Limb (tissue), 2 donors: ENCODE measurements around the gene OLFML2A.
"Not testable (repeated sequence)": the region's sequence is repeated elsewhere in the genome, so short reads cannot be mapped to it uniquely, and the experiment has no call there.

Experiments
- DNase-seq, 2 donors: peaks; one replicate each; pipeline ENCODE4 v3.0.0-alpha.2; 2016; ENCODE audit errors: extremely low spot score in 2 of 2

The OLFML2A gene

GRCh38 chr9:124776954-124777648, at the start of gene OLFML2A:
Gene OLFML2A, plus strand, starts transcription at chr9:124777133. Its CDS starts 138 bp downstream, at chr9:124777271.
- peak in 1 of 2 donors; percentile 75 for DNase-seq

DNA sequence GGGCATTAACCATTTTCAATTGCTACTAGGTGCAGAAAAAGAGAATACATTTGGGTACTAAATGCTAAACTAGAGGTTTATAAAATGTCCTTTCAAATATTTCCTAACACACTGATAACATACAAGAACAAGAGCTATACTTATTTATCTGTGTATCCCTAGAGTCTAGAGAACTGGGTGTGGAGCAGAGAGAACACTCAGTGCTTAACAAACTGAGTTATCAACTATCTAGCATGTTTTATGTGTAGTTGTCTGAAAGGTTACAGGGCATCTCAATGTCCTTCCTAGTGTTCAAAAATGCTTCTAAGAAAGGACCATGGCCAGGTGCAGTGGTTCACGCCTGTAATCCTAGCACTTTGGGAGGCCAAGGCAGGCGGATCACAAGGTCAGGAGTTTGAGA, 46.2 kb upstream of the OLFML2A start:
- DNase-seq: no peak

GRCh38 chr9:124733964-124734740, 42.8 kb upstream of the OLFML2A start:
- DNase-seq: no peak

DNA sequence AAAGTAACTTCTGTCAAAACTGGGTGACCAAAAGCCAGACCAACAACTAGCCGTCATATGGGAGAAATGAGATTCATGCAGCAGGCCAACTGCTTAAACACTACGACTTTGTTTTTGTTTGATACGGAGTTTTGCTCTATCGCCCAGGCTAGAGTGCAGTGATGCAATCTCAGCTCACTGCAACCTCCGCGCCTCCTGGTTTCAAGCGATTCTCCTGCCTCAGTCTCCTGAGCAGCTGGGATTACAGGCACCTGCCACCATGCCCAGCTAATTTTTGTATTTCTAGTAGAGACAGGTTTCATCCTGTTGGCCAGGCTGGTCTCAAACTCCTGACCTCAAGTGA, 42.2 kb upstream of the OLFML2A start:
- DNase-seq: not testable (repeated sequence)

- DNase-seq: no peak
Measured at GRCh38 chr9:124735121-124735520, 41.8 kb upstream of the OLFML2A start.

GRCh38 chr9:124738075-124738474, 38.9 kb upstream of the OLFML2A start:
- not testable (repeated sequence) for DNase-seq

- DNase-seq: no peak
Measured at GRCh38 chr9:124739360-124739759, 37.6 kb upstream of the OLFML2A start.

- no peak for DNase-seq
Measured at GRCh38 chr9:124741149-124741548, 35.8 kb upstream of the OLFML2A start.

GRCh38 chr9:124741662-124742061, 35.3 kb upstream of the OLFML2A start:
- DNase-seq: no peak

DNA sequence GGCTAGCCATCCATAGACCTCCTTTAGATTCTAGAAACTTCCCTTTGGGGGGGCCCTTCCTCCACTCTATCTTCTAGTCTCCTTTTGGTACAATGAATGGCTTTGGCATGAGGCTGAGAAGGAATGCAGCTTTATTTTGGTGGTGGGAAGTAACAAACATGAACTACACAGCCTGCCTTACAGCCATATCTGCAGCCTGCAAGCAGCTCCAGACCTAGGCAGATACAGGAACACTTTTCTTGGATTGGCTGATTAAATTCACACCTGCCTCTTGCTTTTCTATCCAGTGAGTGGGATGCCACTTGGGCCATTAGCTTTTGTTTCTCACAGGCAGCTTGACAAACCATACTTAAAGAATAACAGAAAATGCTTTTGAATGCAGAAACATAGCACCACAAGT, 34.0 kb upstream of the OLFML2A start:
- no peak for DNase-seq

- DNase-seq: no peak
Measured at GRCh38 chr9:124743686-124744348, 33.1 kb upstream of the OLFML2A start.

DNA sequence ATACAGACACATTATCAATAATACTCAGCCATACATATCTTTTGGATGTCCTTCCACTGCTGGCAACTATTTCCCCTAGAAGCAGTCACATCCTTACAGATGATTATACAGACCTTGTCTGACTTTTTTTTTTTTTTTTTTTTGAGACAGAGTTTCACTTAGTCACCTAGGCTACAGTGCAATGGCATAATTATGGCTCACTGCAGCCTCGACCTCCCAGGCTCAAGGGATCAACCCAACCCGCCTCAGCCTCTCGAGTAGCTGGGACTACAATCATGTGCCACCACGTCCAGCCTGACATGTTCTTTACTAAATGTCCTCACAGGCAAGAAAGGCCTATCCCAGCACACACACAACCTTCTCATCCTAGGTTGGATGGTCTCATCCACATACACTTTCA, 29.9 kb upstream of the OLFML2A start:
- no peak for DNase-seq

DNA sequence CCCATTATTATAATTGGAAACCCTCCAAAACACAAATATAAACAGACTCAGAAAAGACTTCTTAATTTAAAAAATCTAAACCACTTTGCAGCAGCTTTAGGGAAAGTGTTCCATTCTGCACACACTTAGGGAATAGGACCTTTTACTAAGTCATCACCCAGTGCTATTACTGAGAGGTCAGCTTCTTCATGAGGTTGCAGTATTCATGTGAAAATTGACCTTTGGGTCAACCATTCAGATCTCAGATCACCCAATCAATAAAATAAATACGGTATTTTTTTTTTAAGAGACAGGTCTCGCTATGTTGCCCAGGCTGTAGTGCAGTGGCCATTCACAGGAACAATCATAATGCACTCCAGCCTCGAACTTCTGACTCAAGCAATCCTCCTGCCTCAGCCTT, 27.6 kb upstream of the OLFML2A start:
- no peak for DNase-seq

DNA sequence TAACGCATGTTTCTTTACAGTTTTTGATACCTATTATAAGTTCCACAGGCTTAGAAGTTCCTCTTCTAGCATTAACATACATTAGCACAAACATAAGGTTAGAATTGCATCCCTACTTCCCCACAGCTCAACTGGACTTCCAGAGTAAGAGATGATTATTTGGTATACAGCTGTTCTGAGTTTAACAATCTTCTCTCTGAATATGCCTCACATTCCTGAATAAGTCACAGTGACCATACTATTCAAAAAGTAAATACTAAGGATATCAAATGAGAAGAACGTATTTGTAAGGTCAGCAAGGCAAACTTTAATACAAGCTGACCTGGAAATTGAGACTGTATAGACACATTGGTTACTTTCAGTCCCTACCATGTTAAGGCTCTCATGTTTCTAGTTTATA, 27.2 kb upstream of the OLFML2A start:
- no peak for DNase-seq

DNA sequence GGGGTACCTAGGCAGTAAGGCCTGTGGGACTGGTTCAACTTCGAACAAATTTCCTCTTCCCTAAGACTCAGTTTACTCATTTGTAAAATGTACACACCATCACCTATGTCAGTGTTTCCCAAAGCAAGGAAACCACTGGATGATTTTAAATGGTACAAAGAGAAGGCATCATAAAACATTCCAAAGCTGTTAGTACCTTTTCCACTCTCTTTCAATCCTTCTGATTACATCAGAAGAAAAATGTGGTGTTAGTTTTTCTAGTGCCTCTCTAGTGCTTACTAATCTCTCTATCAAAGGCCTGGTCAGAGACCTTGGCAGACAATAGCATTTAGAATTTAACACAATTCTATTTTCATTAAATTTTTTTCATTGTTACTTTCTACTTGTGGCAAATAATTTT, 24.0 kb upstream of the OLFML2A start:
- no peak for DNase-seq

DNA sequence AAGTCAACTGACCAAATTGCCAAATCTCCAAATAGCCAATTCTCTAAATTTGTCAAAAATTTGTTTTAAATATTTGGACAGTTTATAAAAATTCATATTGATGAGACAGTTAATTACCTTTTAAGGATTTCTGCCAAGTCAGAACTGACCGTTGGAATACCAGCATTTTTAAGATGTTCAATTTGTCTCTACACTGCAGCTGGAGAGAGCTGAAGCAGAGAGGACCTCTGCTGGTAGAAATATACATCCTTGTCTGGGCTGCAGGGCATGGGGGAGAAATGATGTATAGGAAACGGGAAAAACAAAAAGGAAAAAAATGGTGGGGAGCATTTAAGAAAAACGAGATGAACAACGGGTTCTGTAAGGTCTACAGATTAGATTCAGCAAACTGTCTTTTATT, 22.6 kb upstream of the OLFML2A start:
- DNase-seq: peak in 1 of 2 donors; percentile 29

GRCh38 chr9:124755061-124755460, 21.9 kb upstream of the OLFML2A start:
- DNase-seq: no peak

DNA sequence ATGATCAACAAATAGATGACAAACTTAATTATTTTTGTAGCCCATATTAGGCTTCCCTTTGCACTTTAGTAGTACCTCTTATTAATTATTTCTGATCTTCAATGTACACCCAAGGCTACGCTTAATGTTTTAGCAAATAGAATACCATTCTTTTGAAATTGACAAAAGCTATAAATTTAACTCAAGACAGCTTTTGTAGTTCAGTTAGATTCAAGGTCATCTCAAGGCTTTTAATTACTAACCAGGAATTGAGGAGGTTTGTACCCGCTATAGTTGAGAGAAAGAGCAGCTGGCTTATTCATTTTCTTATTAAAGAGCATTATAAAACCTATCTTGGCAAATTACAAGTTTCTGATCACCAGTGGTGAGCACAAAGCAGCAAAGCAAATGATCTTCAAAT, 20.9 kb upstream of the OLFML2A start:
- DNase-seq: no peak

- DNase-seq: no peak
Measured at GRCh38 chr9:124757616-124758015, 19.3 kb upstream of the OLFML2A start.

DNA sequence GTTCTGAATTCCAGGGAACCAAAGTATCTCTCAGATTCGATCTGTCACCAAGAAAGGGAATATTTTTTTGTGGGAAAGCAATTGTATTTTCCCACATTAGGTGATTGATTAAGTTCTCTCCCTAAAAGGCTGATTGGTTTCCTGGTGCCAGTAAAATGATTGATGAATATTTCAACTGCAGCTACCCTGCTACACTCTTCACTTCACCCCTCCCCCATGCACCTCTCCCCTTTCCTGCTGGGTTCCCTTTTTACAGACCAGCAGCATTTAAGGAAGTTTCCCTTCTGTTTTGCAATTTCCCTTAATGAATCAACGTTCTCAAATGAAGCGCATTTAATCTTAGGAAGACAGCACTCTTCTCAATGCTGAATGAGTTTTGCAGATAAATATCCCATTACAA, 18.9 kb upstream of the OLFML2A start:
- no peak for DNase-seq

GRCh38 chr9:124758691-124759090, 18.2 kb upstream of the OLFML2A start:
- DNase-seq: no peak

DNA sequence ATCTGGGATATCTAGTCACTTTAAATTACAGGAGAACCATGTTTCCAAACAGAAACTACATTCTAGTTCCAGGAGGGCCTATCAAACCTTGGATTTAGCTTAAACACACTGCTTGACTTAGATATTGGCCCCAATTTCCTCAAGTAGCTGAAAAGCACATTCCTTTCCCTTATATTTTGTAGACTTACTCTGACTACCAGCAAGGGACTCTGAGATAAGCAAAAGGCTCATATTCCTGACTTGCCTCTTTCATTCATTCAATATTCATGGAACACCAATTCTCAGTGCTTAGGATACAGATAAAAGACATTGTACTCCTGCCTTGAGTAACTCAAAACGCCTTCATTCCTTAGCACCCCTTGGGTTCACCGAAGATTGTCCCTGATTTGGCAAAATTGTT, 17.6 kb upstream of the OLFML2A start:
- no peak for DNase-seq

DNA sequence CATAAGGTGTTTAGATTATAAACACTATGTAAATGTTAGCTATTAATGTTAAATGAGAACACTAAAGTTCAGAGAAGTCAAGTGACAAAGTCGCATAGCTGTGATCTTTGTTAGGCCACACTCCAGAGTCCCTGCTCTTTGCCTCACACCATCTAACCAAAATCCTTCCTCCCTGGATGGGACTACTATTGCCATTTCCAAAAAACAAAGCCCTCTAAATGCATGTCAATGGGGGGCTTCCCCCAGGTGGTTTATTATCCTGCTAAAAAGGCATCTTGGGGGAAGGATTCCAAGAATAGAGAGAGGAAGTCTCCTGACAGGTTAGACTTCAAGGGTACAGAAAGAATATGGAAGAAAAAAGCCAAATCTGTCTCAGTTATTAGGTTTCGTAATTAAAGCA, 16.2 kb upstream of the OLFML2A start:
- DNase-seq: no peak
